ENCODE data around the gene SHH. TPM values are rescaled to one million over a fixed set of nuclear protein-coding genes. Genes with fewer than 3 reads are reported as not detected.

SHH gene
- total RNA-seq, 1 donor from 2014 or later: 0.26 TPM

DNA sequence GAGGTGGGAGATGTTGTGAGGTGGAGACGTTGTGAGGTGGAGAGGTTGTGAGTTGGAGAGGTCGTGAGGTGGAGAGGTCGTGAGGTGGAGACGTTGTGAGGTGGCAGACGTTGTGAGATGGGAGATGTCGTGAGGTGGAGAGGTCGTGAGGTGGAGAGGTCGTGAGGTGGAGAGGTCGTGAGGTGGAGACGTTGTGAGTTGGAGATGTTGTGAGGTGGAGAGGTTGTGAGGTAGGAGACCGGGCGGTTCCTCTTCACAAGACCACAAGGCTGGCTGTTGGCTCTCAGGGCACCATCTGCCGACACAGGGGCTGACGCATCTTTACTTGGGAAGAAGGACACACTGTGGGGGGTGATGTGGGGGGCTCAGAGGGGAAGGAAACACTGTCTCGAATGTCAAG, 34.7 kb upstream of the SHH start:
- no peak for DNase-seq (ENCODE audit: low spot score)
- TF ChIP-seq, protein P1, sequence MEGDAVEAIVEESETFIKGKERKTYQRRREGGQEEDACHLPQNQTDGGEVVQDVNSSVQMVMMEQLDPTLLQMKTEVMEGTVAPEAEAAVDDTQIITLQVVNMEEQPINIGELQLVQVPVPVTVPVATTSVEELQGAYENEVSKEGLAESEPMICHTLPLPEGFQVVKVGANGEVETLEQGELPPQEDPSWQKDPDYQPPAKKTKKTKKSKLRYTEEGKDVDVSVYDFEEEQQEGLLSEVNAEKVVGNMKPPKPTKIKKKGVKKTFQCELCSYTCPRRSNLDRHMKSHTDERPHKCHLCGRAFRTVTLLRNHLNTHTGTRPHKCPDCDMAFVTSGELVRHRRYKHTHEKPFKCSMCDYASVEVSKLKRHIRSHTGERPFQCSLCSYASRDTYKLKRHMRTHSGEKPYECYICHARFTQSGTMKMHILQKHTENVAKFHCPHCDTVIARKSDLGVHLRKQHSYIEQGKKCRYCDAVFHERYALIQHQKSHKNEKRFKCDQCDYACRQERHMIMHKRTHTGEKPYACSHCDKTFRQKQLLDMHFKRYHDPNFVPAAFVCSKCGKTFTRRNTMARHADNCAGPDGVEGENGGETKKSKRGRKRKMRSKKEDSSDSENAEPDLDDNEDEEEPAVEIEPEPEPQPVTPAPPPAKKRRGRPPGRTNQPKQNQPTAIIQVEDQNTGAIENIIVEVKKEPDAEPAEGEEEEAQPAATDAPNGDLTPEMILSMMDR (IDR thresholded peaks at IDR 0.05; ENCODE audit: unreplicated experiment): no peak
- Mint-ChIP-seq H3K27me3 (ENCODE audit: unreplicated experiment) (peaks cover 2% of the 10 kb centered on the region), H3K36me3 (ENCODE audit: low read depth, unreplicated experiment) (no peaks in the 10 kb centered on the region), H3K4me3 (ENCODE audit: unreplicated experiment) (no peak overlapping the region), H3K4me1 (ENCODE audit: unreplicated experiment) (peaks cover 6% of the 10 kb centered on the region), H3K9me3 (ENCODE audit: unreplicated experiment) (no peaks in the 10 kb centered on the region), H3K27ac (ENCODE audit: unreplicated experiment) (no peak overlapping the region)

DNA sequence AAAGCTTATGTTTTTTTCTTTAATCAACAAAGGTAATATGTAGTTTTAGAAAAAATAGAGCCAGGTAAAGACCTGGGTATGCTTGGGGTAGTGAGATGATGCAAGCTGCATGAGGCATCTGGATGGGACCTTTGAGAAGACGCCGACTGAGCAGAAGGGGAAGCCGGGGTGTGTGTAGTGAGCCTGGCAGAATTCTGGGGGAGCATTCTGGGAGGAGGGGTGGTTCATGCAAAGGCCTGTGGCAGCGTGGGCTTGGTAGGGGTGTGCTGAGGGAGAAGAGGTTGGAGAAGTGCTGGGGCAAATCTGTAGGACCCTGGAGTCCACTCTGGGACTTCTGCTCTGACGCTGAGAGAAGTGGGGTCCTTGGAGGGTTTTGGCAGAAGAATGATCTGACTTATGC, 33.9 kb upstream of the SHH start:
- Mint-ChIP-seq H3K36me3 (ENCODE audit: low read depth, unreplicated experiment) (no peaks in the 10 kb centered on the region), H3K4me1 (ENCODE audit: unreplicated experiment) (peaks cover 9% of the 10 kb centered on the region), H3K27ac (ENCODE audit: unreplicated experiment) (no peak overlapping the region), H3K27me3 (ENCODE audit: unreplicated experiment) (peaks cover 4% of the 10 kb centered on the region), H3K4me3 (ENCODE audit: unreplicated experiment) (no peak overlapping the region), H3K9me3 (ENCODE audit: unreplicated experiment) (no peaks in the 10 kb centered on the region)
- TF ChIP-seq, protein P1 (IDR thresholded peaks at IDR 0.05; ENCODE audit: unreplicated experiment): no peak
- DNase-seq (ENCODE audit: low spot score): no peak

DNA sequence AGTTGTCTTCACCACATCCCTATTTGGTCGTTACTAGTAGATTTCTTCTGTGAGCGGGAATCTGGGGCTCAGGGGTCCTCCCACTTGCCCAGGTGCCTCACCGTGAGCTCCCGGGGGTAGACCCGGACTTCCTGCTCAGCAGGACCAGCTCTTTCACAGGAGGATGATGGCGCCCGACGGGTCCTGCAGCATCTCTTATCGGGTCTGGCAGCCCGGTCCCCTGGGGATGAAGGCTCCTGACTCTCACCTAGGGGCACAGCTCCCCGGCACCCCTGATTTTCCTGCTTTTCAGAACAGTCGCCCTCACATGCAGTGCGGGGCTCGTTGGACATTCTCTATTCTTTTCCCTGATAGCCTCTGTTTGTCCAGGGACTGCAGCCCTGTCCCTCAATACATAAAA, 33.0 kb upstream of the SHH start:
- H3K4me3 Mint-ChIP-seq (ENCODE audit: unreplicated experiment): no peak overlapping the region
- TF ChIP-seq, protein P1 (IDR thresholded peaks at IDR 0.05; ENCODE audit: unreplicated experiment): no peak
- H3K9me3 Mint-ChIP-seq (ENCODE audit: unreplicated experiment): no peaks in the 10 kb centered on the region
- peaks cover 9% of the 10 kb centered on the region for H3K4me1 Mint-ChIP-seq (ENCODE audit: unreplicated experiment)
- peaks cover 4% of the 10 kb centered on the region for H3K27me3 Mint-ChIP-seq (ENCODE audit: unreplicated experiment)
- no peak for DNase-seq (ENCODE audit: low spot score)
- no peaks in the 10 kb centered on the region for H3K36me3 Mint-ChIP-seq (ENCODE audit: low read depth, unreplicated experiment)
- no peak overlapping the region for H3K27ac Mint-ChIP-seq (ENCODE audit: unreplicated experiment)

DNA sequence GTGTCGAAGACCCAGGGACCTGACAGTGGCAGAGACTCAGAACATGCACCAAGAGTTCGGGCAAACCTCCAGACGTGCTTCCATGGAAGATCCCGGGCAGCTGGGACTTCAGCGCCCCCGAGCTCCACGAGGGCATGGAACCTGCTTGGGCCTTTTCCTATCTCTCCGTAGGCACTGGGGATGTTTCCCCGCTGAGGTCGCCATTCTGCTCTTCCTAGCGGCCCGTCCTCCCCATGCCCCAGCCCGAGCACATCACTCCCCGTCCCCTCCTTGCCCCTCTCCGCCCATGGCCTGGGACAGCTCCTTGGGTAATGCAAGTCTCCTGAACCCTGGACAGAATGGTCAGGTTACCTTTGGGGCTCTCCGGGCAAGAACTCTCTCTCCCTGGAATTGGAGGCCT, 32.3 kb upstream of the SHH start:
- peaks cover 4% of the 10 kb centered on the region for H3K27me3 Mint-ChIP-seq (ENCODE audit: unreplicated experiment)
- DNase-seq (ENCODE audit: low spot score): no peak
- no peaks in the 10 kb centered on the region for H3K36me3 Mint-ChIP-seq (ENCODE audit: low read depth, unreplicated experiment)
- no peaks in the 10 kb centered on the region for H3K9me3 Mint-ChIP-seq (ENCODE audit: unreplicated experiment)
- no peak overlapping the region for H3K4me3 Mint-ChIP-seq (ENCODE audit: unreplicated experiment)
- TF ChIP-seq, protein P1 (IDR thresholded peaks at IDR 0.05; ENCODE audit: unreplicated experiment): no peak
- no peak overlapping the region for H3K27ac Mint-ChIP-seq (ENCODE audit: unreplicated experiment)
- H3K4me1 Mint-ChIP-seq (ENCODE audit: unreplicated experiment): peaks cover 12% of the 10 kb centered on the region

DNA sequence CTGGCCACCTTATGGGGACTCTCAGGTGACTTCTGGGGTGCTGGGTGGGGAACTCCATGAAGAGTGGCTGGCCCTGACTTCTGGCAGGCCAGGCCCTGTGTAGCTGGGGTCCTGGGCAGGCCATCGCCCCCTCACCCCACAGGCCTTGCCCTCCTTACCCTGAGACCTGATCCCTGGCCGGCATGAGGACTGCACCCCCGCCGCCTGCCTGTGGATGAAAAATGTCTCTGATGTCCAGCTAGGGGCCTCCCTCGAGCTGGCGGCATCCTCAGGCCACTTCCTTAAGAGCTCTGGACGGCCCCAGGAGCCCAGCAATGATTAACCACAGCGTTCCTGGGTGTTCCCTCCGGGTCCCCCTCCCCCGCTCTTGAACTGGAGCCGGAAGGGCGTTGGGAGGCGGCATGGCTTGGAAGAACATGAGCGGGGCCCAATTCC, 31.8 kb upstream of the SHH start:
- TF ChIP-seq, protein P1 (IDR thresholded peaks at IDR 0.05; ENCODE audit: unreplicated experiment): no peak
- H3K27me3 Mint-ChIP-seq (ENCODE audit: unreplicated experiment): peaks cover 4% of the 10 kb centered on the region
- no peak for DNase-seq (ENCODE audit: low spot score)
- H3K9me3 Mint-ChIP-seq (ENCODE audit: unreplicated experiment): no peaks in the 10 kb centered on the region
- no peak overlapping the region for H3K4me3 Mint-ChIP-seq (ENCODE audit: unreplicated experiment)
- H3K36me3 Mint-ChIP-seq (ENCODE audit: low read depth, unreplicated experiment): no peaks in the 10 kb centered on the region
- peaks cover 12% of the 10 kb centered on the region for H3K4me1 Mint-ChIP-seq (ENCODE audit: unreplicated experiment)
- no peak overlapping the region for H3K27ac Mint-ChIP-seq (ENCODE audit: unreplicated experiment)

All from endothelial cell (in vitro differentiated cells).